ENCODE data around the gene DRD2.

Gene DRD2

DNA sequence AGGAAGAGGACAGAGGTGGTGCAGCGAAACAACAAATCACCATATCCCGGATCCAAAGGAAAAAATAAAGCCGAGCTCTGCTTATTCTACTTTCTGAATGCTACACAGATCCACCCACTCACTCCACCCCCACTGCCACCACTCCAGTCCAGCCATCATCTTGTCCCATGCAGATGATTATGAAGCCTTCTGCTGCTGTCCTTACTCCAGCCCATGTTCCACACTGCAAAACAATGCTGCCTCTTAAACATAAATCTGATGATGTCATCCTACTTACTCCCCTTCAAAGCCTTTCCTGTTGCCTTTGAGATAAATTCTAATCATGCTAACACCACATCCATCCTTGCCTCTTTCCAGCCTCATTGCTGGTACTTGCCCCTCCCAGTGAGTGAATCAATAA is 6.5 kb upstream of the DRD2 start:
- no peak for DNase-seq

DNA sequence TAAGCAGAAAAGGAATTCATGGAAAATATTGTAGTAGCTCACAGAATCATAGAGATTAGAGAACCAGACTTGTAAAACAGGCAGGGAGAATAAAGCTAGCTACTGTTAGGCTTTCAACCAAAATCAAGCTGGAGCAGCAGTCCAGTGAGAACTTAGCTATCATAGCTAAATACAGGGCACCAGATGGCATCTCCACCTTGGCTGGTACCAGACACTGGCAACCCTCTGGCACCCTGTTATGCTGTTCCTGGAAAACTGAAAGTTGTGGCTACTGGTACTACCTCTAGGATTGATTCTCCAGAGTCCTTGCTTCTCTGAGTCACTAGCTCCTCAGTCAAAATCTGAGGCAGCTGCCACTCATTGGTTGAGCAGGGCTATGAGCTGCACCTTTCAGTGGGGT is 6.0 kb upstream of the DRD2 start:
- DNase-seq, result peak in 1 of 2 experiments; percentile 42

DNA sequence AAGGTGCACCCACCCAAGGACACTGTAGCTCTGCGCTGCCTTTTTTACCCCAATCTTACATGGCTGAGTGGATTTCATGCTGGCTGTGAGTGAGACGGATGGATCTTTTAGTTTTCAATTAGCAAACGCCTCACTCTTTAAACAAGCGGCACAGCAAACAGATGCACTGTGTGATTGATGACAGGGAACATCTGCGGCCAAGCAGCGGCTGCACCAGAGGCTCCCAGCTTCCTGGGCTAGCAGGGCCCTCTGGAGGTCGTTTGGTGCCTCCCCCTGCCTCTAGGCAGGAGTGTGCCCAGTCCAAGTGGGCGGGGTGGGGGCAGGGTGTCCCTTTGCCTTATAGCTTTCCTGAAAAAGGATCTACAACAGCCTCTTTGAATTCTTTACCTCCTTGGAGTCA is 2.1 kb upstream of the DRD2 start:
- peak; percentile 67 to 89 for DNase-seq

DNA sequence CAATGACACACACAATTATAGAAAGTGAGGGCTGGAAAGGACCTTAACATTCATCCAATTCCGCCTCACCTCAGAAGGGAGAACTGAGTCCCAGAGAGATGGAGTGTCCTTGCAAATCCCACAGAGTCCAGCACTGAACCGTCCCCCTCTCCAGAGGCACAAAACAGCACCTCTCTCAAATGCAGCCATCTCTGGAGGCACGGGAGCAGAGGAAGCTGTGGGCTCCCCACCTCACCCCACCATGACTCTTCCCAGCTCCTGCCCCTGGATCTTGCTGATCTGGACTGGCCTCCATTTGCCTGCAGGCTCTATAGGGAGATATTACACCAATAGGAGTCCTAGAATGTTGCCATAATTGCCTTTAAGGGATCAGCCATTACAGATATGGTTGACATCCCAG is 1.4 kb upstream of the DRD2 start:
- no peak for DNase-seq

DNA sequence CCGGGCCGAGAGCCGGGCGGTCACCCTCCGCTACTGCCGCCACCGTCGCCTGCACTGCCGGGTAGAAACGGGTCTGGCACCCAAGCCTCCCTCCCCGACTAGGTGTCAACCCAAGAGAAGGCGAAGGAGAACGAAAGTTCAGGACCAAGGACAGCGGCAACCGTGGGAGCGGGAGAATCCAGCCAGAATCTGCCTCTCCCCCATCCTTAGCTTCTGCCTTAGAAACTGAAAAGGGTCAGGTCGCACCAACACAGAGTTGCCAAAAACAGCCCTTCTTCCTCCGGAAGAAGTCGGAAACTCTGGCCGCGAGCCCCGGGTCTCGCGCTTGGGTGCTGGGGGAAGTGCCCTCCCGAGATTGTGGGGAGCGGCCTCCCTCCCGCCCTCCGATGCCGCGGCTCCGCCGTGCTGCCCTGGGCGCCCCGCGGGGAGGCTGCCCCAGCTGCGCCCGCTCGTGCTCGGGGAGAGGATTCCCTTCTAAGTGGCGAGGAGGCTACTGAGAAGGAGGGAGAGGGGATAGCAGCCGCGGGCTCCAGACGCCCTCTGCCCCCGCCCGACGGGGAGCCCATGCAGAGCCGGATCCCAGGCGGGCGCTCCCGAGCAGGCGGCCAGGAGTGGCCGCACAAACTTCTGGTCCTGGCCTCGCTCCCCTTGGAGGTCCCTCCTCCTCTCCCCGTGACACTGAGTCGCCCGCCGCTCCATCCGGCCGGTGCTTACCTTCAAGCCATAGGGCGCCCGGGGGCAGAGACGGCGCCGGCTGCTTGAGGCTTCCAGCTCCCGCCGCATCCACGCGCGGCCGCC is 637 bp downstream of the DRD2 start:
- peak in 1 of 2 experiments; percentile 50 for DNase-seq

DNA sequence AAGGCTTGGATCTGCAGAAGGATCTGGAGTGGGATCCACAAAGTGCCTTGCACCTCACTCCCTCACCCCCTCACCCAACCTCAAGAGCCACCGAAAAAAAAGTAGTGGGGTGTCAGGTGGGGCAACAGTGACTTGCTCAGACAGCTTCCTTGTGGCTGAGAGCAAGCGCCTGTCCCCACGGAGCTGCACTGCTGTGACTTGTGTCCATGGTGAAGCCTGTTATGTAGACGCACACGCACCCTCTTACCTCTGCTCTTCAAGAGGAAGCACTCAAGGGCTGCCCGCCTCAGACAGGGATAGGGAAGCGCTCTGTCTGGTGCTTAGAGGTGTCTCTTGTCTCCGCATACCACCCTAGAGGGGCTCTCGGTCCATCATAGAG is 1.2 kb downstream of the DRD2 start:
- peak in 1 of 2 experiments; percentile 50 for DNase-seq

DNA sequence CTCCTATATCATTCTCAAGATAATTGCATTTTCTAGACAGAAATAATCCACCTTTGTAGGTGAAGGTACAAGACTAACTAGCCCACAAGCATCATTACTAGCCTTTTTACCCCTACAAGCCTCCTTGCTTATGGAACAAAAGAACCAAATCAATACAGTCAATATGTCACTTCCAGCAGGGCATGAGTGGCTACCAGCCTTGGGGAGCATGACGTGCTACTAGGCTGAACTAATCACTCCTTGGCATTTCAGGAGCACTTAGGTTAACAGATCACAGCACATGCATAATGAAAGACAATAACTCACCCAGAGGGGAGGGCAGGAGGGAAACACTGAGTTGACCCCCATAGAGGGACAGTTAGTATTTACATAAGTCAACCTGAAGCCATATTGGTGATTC is 2.7 kb downstream of the DRD2 start:
- DNase-seq, result peak in 1 of 2 experiments; percentile 41

DNA sequence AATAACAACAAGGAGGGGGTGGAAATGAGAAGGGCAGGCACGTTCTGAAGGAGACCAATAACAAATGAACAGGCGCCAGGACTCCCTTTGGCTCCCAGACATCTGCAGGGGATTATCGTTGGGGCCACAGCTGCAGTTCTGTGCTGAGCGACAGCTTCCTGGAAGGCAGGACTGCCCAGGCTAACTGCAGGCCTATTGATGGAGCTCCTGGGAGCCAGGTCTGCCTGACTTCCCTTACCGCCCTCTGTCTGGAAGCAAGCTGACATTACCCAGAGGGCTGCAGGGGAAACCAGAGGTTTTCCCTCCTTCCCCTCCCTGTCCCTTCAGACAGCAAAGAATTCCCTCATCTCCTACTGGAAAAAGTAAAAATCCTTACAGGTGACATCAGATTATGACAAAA is 5.0 kb downstream of the DRD2 start:
- peak; percentile 65 to 88 for DNase-seq

DNA sequence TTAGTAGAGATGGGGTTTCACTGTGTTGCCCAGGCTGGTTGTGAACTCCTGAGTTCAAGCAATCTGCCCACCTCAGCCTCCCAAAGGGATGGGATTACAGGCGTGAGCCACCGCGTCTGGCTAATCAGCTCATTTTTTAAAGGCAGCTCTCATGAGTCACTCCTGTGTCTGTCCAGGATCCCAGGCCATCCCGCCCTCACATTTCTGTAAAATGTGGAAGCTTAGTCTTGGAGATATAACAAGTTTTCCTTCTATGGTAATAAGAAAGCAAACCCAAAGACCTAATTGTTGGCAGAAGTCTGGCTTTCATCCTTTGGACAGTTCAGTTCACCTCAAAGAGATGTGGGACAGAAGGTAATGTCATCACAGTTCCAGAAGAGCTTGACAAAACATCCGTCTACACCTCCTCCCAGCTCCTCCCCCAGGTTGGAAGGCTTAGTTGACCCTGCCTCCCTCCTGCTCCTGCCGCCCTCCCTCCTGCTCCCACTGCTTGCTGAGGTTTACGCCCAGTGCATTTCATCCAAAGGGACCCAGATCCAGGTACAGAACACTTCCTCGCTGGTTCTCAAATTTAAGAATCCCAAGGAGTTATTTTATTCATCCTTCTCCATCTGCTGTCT is 6.4 kb downstream of the DRD2 start:
- peak in 1 of 2 experiments; percentile 50 for DNase-seq

DNA sequence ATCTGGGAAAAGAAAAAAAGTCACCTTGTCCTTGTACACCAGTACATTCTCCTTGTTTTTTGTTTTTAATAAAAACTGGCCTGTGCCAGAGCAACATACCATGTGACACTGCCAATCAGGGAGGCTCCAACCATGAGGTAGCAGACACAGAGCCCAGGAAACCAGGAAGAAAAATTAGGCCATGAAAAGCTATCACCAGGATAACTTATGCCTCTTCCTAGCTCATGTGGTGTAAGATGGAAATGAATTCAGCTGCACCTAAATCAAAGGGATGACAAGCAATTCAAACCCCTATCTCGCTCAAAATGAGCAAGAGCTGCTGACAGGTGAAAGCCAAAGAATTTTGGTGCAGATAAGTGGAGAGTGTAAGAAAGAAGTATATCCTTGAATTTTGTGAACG is 7.7 kb downstream of the DRD2 start:
- DNase-seq, result no peak

DNA sequence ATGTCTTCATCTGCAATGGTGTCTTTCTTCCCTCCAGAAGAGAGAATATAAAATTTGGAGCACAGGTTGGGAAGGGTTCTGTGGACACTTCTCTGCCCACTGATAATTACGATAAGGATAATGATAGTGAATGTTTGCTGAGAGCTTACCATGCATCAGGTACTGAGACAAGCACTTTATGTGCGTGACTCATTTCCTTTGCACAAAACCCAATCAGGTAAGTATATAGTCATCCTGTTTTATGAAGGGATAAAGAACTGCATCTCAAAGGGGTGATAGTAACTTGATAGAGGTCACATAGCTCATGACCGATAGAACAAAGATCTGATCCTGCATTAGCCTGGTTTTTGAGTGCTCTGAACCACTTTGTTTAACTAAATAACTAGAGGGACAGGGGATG is 9.4 kb downstream of the DRD2 start:
- no peak for DNase-seq

DNA sequence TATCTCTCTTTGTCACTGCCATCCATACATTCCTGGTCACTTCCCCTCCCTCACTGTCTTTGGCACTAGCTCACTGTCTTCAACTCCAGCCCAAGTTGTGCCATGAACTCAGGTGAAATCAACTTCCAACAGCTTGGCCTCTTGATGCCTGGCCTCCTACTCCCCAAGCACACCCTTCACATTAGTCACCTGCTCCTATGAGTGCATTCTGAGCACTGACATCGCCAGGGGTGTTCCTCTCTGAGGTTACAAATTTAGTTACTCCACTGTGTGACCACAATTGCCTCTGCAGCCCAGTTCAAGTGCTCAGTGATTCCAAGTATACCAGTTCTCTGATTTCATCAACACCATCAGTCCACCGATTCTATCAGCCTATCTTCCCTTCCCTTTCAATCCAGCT is 10.8 kb downstream of the DRD2 start:
- no peak for DNase-seq

DNA sequence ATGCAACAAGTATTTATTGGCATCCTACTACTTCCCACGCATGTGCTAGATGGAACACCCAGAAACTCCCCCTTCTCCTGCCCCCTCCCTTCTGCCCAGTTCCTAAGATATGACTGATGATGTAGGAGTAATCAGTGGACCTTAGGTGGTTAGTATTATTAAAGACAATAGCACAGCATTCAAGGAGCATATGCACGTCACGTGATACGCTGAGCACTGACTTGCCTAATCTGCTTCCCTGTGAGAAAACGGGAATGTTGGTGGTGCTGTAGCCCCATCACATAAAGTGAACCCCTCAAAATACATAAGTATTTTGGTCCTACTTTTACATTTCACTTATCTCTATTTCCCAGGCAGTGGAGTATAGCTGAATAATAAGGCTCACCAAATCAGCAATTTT is 12.4 kb downstream of the DRD2 start:
- DNase-seq, result no peak

DNA sequence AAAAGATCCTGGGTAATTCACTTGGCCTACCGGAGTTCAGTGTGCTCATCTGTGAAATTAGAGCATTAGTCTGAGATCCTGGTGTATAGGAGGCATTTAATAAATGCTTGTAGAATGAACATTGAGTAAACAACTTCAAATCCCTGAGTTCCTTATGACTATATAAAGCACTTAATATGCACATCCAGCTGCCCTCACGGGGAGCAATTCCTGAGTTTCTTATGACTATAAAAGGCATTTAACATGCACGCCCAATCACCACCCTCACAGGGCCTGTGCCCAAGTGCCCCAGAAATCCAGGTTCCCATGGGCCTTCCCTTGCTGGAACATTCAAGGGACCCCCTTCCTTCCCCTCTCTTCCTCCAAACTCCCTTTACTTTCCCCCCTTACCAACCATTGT is 13.6 kb downstream of the DRD2 start:
- no peak for DNase-seq

DNA sequence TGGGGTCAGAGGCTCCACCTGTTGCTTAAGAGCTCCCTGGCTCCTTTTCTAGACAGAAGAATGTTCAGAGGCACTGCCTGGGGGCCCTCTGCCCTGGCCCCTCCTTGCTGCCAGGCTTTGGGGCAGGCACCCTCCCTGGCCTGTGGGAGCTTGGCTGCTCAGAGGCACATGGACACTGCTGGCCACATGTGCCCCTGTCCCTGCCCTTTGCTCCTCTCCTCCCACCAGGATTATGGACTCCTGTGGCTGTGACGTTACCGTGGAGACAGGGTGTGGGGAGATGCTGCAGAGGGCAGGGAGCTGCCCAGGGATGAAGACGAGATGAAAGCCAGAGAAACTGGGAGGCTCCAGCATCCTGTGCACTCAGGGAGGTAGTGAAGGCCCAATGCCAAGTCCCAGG is 14.7 kb downstream of the DRD2 start:
- no peak for DNase-seq

DNA sequence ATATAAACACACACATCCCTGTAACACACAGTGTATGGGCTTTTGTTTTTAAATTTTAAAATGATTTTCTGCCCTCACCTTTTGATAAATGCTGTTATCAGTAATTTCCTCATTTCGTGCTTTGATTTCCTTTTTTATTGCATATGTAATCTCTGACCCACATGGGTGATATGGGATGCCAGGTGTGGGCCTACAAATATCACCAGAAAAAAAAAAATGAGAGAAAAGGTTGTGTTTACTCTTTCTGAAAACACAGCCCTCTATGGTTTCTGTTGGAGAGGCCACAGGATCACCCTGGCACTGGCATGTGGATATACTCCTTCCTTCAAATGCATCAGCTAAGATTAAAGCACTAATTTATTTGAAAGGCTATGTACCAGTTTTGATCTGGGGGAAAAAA is 17.0 kb downstream of the DRD2 start:
- no peak for DNase-seq

DNA sequence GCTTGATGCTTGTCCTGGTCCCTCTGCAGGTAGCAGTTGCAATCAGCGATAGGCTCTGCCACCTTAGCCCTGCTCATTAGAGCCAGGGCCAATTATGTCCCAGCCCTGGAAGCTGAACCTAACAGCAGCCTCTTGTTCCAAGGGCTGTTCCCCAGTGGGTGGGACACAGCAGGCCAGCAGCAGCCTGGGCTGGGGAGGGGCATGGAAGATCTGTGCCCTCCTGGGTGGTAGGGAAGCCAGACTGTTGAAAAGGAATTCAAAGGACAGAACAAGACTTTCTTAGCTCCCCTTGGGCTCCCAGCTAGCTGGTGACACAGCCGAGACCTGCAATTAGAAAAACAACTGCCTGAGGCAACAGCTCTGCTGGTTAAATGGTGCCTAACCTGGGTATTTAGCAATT is 17.4 kb downstream of the DRD2 start:
- DNase-seq, result peak; percentile 80 to 96

DNA sequence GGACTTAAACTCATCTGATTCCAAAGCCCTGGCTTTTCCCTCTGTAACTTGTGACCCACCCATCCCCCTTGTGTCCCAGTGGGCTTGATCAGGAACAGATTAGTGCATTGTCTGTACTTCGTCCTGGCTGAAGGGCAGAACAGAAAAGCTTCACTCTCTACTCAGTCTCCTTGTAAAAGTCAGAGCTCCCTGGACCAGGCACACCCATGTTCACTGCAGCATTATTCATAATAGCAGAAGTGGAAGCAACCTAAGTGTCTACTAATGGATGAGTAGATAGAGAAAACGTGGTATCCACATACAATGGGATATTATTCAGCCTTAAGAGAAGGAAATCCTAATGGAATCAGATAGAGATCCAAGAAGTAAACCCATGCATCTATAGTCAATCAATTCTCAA is 20.7 kb downstream of the DRD2 start:
- no peak for DNase-seq

DNA sequence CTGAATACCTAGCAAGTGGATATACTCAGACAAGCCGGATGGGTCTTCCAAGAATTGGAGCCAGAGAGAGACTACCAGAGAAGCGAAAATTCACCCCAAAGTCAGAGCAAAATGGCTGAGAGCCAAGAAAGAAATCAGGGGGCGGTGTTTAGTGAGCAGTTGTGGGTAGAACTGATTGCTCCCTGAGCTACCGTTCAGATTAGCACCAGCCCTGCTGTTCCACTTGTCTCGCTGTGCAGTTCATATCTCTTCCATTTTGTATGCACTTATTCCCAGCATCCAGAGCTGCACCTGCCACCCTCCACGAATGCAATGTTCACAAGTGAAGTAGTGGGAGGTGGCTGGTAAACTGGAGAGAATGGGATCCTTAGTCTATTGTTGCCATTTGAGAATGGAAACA is 25.5 kb downstream of the DRD2 start:
- peak in 1 of 2 experiments; percentile 10 for DNase-seq

DNA sequence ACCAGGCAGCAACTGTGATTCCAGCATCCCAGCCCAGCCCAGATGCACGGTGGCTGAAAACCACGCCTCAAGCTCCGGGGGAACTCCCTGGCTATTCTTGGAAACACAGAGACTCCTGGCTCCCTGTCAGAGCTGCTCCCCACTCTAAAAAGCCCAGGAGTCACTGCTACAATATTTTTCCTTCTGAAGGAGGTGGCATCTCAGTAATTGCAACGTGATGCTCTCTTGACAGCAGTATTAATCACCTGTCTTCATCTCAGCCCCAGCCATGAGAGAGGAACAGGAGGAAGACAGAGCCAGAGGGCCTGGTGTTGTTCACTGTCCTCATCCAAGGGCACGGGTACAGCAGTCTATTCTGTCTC is 26.9 kb downstream of the DRD2 start:
- no peak for DNase-seq

DNA sequence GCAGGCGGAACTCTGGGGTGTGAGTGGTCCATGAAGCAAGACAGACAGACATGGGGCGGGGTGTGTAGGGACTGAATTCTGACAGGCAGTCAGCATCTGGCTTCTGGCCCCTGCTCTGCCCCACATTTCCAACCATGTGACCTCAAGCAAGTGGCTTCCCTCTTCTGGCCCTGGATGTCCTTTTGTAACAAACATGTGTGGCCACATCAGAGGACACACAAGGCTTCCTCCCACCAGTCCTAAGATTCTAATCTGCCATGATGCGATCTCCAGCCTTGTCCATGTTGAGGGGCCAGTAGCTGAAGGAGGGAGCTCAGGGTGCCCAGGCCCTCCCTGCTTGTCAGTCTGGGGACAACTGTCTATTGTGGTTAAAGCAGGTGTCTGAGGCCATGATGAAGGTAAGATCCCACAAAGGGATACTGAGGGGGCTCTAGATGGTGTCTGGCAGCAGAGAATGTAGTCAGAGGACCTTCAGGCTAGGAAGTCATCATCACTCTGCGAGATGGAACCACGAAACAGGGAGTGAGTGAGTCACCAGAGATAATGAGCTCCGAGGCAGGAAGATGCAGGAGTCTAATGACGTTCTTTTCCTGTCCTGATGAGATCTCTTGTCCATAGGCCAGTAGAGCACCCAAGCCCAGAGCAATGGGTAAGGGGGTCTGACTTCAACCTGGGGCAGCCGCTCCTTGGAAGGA is 27.4 kb downstream of the DRD2 start:
- DNase-seq, result no peak

DNA sequence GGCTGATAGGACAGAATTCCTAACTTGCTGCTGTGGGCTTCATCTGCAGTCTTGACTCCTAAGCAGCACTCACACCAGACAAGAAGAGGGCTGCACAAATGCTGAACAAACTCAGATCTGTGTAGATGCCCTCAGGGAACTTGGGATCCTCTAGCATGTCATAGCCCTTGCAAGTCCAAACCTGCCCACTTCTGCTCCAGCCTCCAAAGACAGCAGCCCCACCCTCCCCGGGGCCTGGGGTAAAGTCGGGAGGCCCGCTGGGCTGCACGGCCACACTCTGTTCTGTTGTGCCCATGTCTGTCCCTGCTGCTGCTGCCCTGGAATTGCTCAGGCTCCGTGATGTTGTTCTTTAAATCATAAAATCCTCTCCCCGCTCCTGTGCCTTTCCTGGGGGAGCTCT is 28.3 kb downstream of the DRD2 start:
- no peak for DNase-seq

DNA sequence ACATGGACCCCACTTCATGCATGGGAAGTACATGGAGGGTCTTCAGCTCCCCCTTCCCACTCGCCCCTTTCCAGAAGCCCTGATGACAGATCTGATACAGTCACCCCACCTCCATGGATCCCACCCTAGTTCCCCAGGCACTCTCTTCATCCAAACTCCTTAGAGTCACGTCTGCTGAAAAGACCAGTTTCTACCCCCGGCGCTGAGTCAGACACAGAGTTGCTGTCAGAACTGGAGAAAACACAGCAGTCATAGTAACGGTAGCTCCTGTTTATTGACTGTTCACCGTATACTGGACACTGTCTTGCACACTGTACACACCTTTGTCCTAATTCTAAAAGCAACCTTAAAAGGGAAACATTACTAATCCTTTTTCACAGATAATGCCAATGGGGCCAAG is 29.1 kb downstream of the DRD2 start:
- no peak for DNase-seq

DNA sequence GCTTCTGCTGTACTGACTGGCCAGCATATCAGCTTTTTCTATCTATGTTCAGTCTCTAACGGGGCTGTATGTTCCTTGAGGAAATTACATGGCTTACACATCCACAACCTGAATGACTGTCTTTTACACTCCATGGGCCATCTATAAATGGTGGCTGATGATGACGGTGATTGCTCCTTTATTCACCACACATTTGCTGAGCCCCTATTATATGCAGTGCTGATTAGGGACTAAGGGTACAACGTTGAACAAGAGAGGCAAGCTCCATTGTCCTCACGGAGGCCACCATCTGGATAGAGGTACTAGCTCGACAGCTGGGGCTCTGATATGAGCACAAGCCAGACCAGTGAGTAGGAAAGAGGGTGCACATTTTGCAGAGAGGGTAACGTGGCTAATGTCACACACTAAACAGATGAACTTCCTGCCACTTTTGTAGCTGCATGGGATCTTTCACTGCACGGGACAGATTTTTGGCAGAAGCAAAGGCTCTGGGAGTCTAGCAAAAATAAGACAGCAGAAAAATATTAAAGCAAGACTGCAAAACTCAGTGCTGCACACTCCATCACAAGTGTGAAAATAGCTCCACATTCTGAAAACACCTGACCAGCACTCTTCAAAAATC is 30.6 kb downstream of the DRD2 start:
- peak; percentile 79 to 93 for DNase-seq

All from NCI-H524 (cell line).